K562 (cell line): ENCODE data around the gene CCDC116. TPM values are rescaled to one million over a fixed set of nuclear protein-coding genes. Genes with fewer than 3 reads are reported as not detected.
A peak's percentile ranks its signal among the peaks of the same experiment; 100 is the strongest.

Source experiments
- ATAC-seq: fragments of 200-7000 bp; cut with Tn5 transposase; 3 replicates; pipeline ENCODE4 v1.9.1; 2020; ENCODE audit warnings: moderate library complexity
- BruUV-seq: library from RNA; stranded (reverse); fragments of 400-500 nt; replicated peaks from 2 replicates; lab custom pipeline; 2021; lab: Mats Ljungman, UMichigan
- CTCF ChIA-PET: fragments of 300-600 bp; formaldehyde crosslinking; extraction: SDS; loops from one replicate; lab custom pipeline; 2021; ENCODE audit warnings: low intra/inter-chr PET ratio; lab: Yijun Ruan, JAX
- POLR2A ChIA-PET: fragments of 300-600, 350-650 bp; sonication (Branson Sonifier 250); formaldehyde crosslinking; extraction: SDS; loops from one replicate; lab custom pipeline; 2021; ENCODE audit warnings: antibody characterized with exemption, inconsistent platforms; lab: Yijun Ruan, JAX
- DNase-seq, 4 experiments: peaks; one replicate each; pipeline versions ENCODE4 v3.0.0 to v3.0.0-alpha.2; 2011 to 2018; ENCODE audit warnings: low spot score in 3 of 4, mixed read lengths in 3 of 4; ENCODE audit errors: extremely low read depth in 1 of 4
- FAIRE-seq: peaks from 2 replicates; lab custom pipeline; 2011; peaks lifted over from hg19 to GRCh38; lab: Jason Lieb, UNC
- H2AFZ ChIP-seq: 2 replicates; pipeline ENCODE4 v1.6.0; 2011; ENCODE audit warnings: low read depth, low read length, control low read depth, inconsistent platforms
- H3K27ac ChIP-seq: fragments of 200-600 bp; 3 replicates; pipeline ENCODE4 v1.8.0; 2011; ENCODE audit warnings: low read depth, mild to moderate bottlenecking, control low read depth, inconsistent platforms, low read length, moderate library complexity, mixed read lengths; ENCODE audit errors: extremely low read depth
- H3K27me3 ChIP-seq, 2 experiments: fragments of 300-600 bp in 1 of 2; 2 replicates in 1 of 2; 3 replicates in 1 of 2; pipeline versions ENCODE4 v1.6.0 to v1.8.0; 2011; ENCODE audit warnings: inconsistent platforms in 2 of 2, low read length in 2 of 2, mild to moderate bottlenecking in 1 of 2, mixed read lengths in 1 of 2, moderate library complexity in 1 of 2; ENCODE audit not compliant: control insufficient read depth in 2 of 2, insufficient read depth in 2 of 2
- H3K36me3 ChIP-seq: fragments of 300-600 bp; 3 replicates; pipeline ENCODE4 v1.8.0; 2011; ENCODE audit warnings: mild to moderate bottlenecking, low read length, inconsistent platforms; ENCODE audit not compliant: control insufficient read depth, insufficient read depth
- H3K4me1 ChIP-seq, 2 experiments: fragments of 200-600 bp in 1 of 2; replicated peaks in 1 of 2; 2 replicates in 1 of 2; 3 replicates in 1 of 2; pipeline versions ENCODE4 v1.5.1 to v1.8.0; 2011; ENCODE audit warnings: inconsistent platforms in 2 of 2, low read length in 2 of 2, mild to moderate bottlenecking in 1 of 2, mixed read lengths in 1 of 2, moderate library complexity in 1 of 2; ENCODE audit not compliant: control insufficient read depth in 2 of 2, insufficient read depth in 2 of 2
- H3K4me2 ChIP-seq: 2 replicates; pipeline ENCODE4 v1.6.1; 2011; ENCODE audit warnings: low read length, control low read depth, inconsistent platforms, mixed read lengths; ENCODE audit not compliant: insufficient read depth
- H3K4me3 ChIP-seq: fragments of 200-600 bp; sonication (generic), shearing (Covaris generic); 2 replicates; pipeline ENCODE4 v1.5.1; 2016; ENCODE audit warnings: control low read depth, inconsistent platforms
- H3K79me2 ChIP-seq: fragments of 200-600 bp; 3 replicates; pipeline ENCODE4 v1.8.0; 2011; ENCODE audit warnings: low read length, inconsistent platforms; ENCODE audit not compliant: control insufficient read depth, insufficient read depth
- H3K9ac ChIP-seq, 2 experiments: 2 replicates each; pipeline versions ENCODE4 v1.6.0 to v1.6.1; 2011; ENCODE audit warnings: low read depth in 2 of 2, low read length in 2 of 2, control low read depth in 1 of 2, inconsistent platforms in 1 of 2, mild to moderate bottlenecking in 1 of 2, mixed read lengths in 1 of 2; ENCODE audit not compliant: insufficient read depth in 1 of 2
- H3K9me1 ChIP-seq: one replicate; pipeline ENCODE4 v1.6.0; 2011; ENCODE audit warnings: inconsistent platforms, mild to moderate bottlenecking, low read length, moderate library complexity; ENCODE audit not compliant: control insufficient read depth, insufficient read depth
- H3K9me3 ChIP-seq: replicated peaks from 2 replicates; pipeline ENCODE4 v1.5.1; 2011; ENCODE audit warnings: low read depth, low read length, inconsistent platforms; ENCODE audit not compliant: control insufficient read depth, insufficient read depth
- H4K20me1 ChIP-seq: replicated peaks from 2 replicates; pipeline ENCODE4 v1.6.1; 2011; ENCODE audit warnings: low read length, inconsistent platforms, mixed read lengths; ENCODE audit not compliant: control insufficient read depth, insufficient read depth
- E2F1 ChIP-seq: sonication (generic); formaldehyde crosslinking; IDR thresholded peaks from 2 replicates; pipeline ENCODE4 v1.8.1; 2023; ENCODE audit warnings: mild to moderate bottlenecking, missing genetic modification reagents, moderate library complexity
- KLF10 ChIP-seq: fragments of 250-450 bp; sonication (Bioruptor Pico); IDR thresholded peaks from 2 replicates; pipeline ENCODE4 v1.6.1; 2021; ENCODE audit warnings: matching md5 sums
- MYNN ChIP-seq, 2 experiments: sonication (generic); formaldehyde crosslinking in 1 of 2; IDR thresholded peaks; 2 replicates each; pipeline versions ENCODE4 v1.5.0 to v1.6.1; 2016 to 2020; ENCODE audit warnings: antibody characterized with exemption in 1 of 2, missing genetic modification reagents in 1 of 2
- POLR2AphosphoS2 ChIP-seq: IDR thresholded peaks from 2 replicates; pipeline ENCODE4 v1.6.1; 2012; ENCODE audit warnings: low read length, improper control_type of control experiment
- RBM39 ChIP-seq: fragments of 200-400 bp; formaldehyde crosslinking; optimal IDR thresholded peaks from 2 replicates; pipeline ENCODE3; 2018; ENCODE audit warnings: low read depth, low read length
- STAT5A ChIP-seq: IDR thresholded peaks from 2 replicates; pipeline ENCODE4 v1.6.1; 2012; ENCODE audit warnings: low read length, inconsistent platforms, borderline replicate concordance
- STAT6 ChIP-seq: sonication (generic); formaldehyde crosslinking; IDR thresholded peaks from 2 replicates; pipeline ENCODE4 v1.8.1; 2023; ENCODE audit warnings: mild to moderate bottlenecking, missing genetic modification reagents
- TBL1XR1 ChIP-seq, 2 experiments: IDR thresholded peaks; 2 replicates each; pipeline ENCODE4 v1.6.1; 2012; ENCODE audit warnings: improper control_type of control experiment in 2 of 2, low read length in 2 of 2, mild to moderate bottlenecking in 1 of 2
- WHSC1 ChIP-seq: IDR thresholded peaks from one replicate; pipeline ENCODE4 v1.6.1; 2012; ENCODE audit warnings: low read length, control low read depth, inconsistent platforms
- ZBTB11 ChIP-seq, 3 experiments: fragments of 200-800 bp in 1 of 3; fragments of 250-450 bp in 1 of 3; fragments of 450-650 bp in 1 of 3; sonication (Bioruptor Pico) in 1 of 3; sonication (Bioruptor generic) in 1 of 3; formaldehyde crosslinking in 1 of 3; IDR thresholded peaks; 2 replicates each; pipeline versions ENCODE4 v1.6.1 to v1.8.0; 2016 to 2022; ENCODE audit warnings: mild to moderate bottlenecking in 2 of 3, missing genetic modification characterization in 2 of 3, missing compliant biosample characterization in 1 of 3, moderate library complexity in 1 of 3
- ZKSCAN3 ChIP-seq: fragments of 250-450 bp; sonication (Bioruptor Pico); IDR thresholded peaks from 2 replicates; pipeline ENCODE4 v1.4.0; 2020
- ZNF174 ChIP-seq: fragments of 250-450 bp; sonication (Bioruptor Pico); IDR thresholded peaks from 2 replicates; pipeline ENCODE4 v1.4.0; 2020; ENCODE audit warnings: mild to moderate bottlenecking
- ZNF324 ChIP-seq: fragments of 250-450 bp; sonication (Bioruptor Pico); IDR thresholded peaks from 2 replicates; pipeline ENCODE4 v1.4.0; 2020; ENCODE audit warnings: mild to moderate bottlenecking
- ZNF384 ChIP-seq: IDR thresholded peaks from 2 replicates; pipeline ENCODE4 v1.6.1; 2012; ENCODE audit warnings: low read depth, low read length, improper control_type of control experiment
- WGBS: fragments of 100-300 bp; shearing (Covaris generic); methylation state at CpG from one replicate; pipeline ENCODE4 v1.1.6; 2016; ENCODE audit warnings: low coverage, mixed read lengths; ENCODE audit not compliant: insufficient coverage; ENCODE audit errors: missing lambda C conversion rate; 5-methylcytosine and 5-hydroxymethylcytosine counted together
- in situ Hi-C: fragments of 300-500 bp; cut with MboI; formaldehyde crosslinking; loops from 4 replicates; pipeline ENCODE4 v1.15.0; 2018; ENCODE audit warnings: inconsistent platforms, mixed read lengths
- intact Hi-C: fragments of 100-400 bp; cut with micrococcal nuclease; formaldehyde crosslinking; loops from 2 replicates; pipeline ENCODE4 v1.14.2; 2022
- polyA plus RNA-seq, 8 experiments: library from polyadenylated mRNA; depleted of rRNA in 4 of 8; stranded (reverse) in 5 of 8; unstranded in 3 of 8; fragments of >200 nt; fragmentation: Nextera tagmentation in 2 of 8; fragmentation: Illumina TruSeq in 1 of 8; extraction: Ambion mirVana in 2 of 8; extraction: Trizol in 1 of 8; gene quantifications; 2 replicates each; pipeline versions ENCODE4 v1.2.1 to v1.2.3, GENCODE V29; 2011 to 2014; ENCODE audit warnings: inconsistent platforms in 1 of 8, missing spikeins in 1 of 8
- total RNA-seq, 7 experiments: library from RNA; depleted of rRNA in 6 of 7; stranded (reverse); fragments of >200 nt in 6 of 7; fragmentation: Illumina TruSeq in 2 of 7; extraction: Trizol in 2 of 7; gene quantifications; 2 replicates each; pipeline versions ENCODE4 v1.2.1 to v1.2.3, GENCODE V29; 2011 to 2021; ENCODE audit warnings: low replicate concordance in 1 of 7

The CCDC116 gene
- total and polyA plus RNA-seq, 9 of the 15 experiments (the other 6 are each of a cell fraction or from before 2014, with no cell fraction given) = 1.6 to 11.3 (median 4.7) TPM

GRCh38 chr22:21615731-21616130, 16.8 kb upstream of the CCDC116 start:
- no peak for ATAC-seq
- peaks cover 44% of the 10 kb centered on the region for H4K20me1 ChIP-seq
- H3K4me2 ChIP-seq = no peak overlapping the region
- peaks cover 87% of the 10 kb centered on the region for H3K36me3 ChIP-seq
- H3K4me1 ChIP-seq = peaks cover 0 to 8% of the 10 kb centered on the region in 2 experiments; a peak in 2 of 5 replicates
- no peak overlapping the region for H3K27ac ChIP-seq
- H2AFZ ChIP-seq = no peak overlapping the region
- whole genome bisulfite sequencing = 67% methylated on average over 4 of the region's 4 CpGs
- H3K9ac ChIP-seq = no peak overlapping the region
- intact Hi-C loops (no loop called here), in situ Hi-C loops (no loop called here)
- ChIA-PET POLR2A (interaction anchor here (75.5 to 76.8 kb wide), 2 partner anchors 4 to 7 kb away, joined by 4622 read pairs; partner anchors contain the start of genes CCDC116, SDF2L1 and YDJC), CTCF (no interaction called here)
- FAIRE-seq = no peak
- H3K4me3 ChIP-seq = no peak overlapping the region
- no TSS peak for BruUV-seq
- peaks cover 80% of the 10 kb centered on the region for H3K79me2 ChIP-seq
- no peaks in the 10 kb centered on the region for H3K27me3 ChIP-seq
- no peaks in the 10 kb centered on the region for H3K9me3 ChIP-seq
- no peak for DNase-seq
- H3K9me1 ChIP-seq = peaks cover 4% of the 10 kb centered on the region
- peak; percentile 60; the same call in 1 of the 2 replicates for TF ChIP-seq STAT6 (CRISPR knock-in tag)
- TF ChIP-seq KLF10 (CRISPR knock-in tag) = no peak
- TF ChIP-seq TBL1XR1 (IDR thresholded peaks at IDR 0.05; ENCODE audit: low read length in 2 of 2) = no peak
- peak; percentile 57 for TF ChIP-seq WHSC1
- peak; percentile 6; the same call in 1 of the 2 replicates for TF ChIP-seq ZNF324 (CRISPR knock-in tag)
- TF ChIP-seq POLR2AphosphoS2 = peak; percentile 74; the same call in 1 of the 2 replicates
- peak; percentile 40; the same call in 1 of the 2 replicates for TF ChIP-seq STAT5A
- TF ChIP-seq ZKSCAN3 (CRISPR knock-in tag) = 0 out of 2 replicates have a peak, but pooled peaks have one; percentile 4
- TF ChIP-seq ZNF384 = no peak
- peak; percentile 14 for TF ChIP-seq RBM39
- peak in 1 of 3 experiments; percentile 36; a peak in 1 of 6 replicates for TF ChIP-seq ZBTB11 (CRISPR knock-in tag; IDR thresholded peaks at IDR 0.05)
- TF ChIP-seq ZNF174 = no peak
- no peak for TF ChIP-seq MYNN (IDR thresholded peaks at IDR 0.05)
- no peak for TF ChIP-seq MYNN (CRISPR knock-in tag; IDR thresholded peaks at IDR 0.05)
- peak; percentile 60; the same call in 1 of the 2 replicates for TF ChIP-seq E2F1 (CRISPR knock-in tag)
